Inflammatory macrophage (primary cell): ENCODE measurements around the gene SAG.
A peak's percentile ranks its signal among the peaks of the same experiment; 100 is the strongest.

Source experiments
- DNase-seq, 2 donors: peaks; one replicate each; pipeline ENCODE4 v3.0.0-alpha.2; 2020 to 2022
- total RNA-seq, 18 experiments: gene quantifications; one replicate each; lab custom pipeline; 2026; ENCODE audit warnings: mixed read lengths in 6 of 18, inconsistent platforms in 2 of 18; lab: John Stamatoyannopoulos, UW

Gene SAG
- total RNA-seq, result 0 to 0.31 (median 0.04) reads per million in 18 experiments

DNA sequence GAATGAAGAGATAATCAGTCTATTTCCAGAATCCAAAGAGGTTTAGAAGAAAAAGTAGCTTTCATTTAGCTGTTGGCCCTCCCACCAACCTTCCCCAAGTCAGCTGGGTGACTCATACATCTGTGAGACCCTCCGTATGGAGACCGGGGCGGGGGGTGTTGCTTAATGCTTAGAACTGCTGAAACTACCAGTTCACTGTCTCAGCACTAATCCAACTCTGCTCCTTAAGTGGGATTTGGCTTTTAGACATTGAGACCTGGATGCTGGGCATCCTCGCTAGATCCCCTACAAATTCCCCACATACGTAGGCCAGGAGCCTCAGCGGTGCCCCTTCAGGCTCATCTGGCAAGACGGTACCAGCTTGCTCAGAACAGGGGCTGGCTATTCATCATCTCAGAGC lies at the start of gene SAG:
SAG (plus strand) TSS at position 252 of the 400 bp plus-strand sequence. CDS start 1,374 bp downstream, outside the sequence.
- no peak for DNase-seq

DNA sequence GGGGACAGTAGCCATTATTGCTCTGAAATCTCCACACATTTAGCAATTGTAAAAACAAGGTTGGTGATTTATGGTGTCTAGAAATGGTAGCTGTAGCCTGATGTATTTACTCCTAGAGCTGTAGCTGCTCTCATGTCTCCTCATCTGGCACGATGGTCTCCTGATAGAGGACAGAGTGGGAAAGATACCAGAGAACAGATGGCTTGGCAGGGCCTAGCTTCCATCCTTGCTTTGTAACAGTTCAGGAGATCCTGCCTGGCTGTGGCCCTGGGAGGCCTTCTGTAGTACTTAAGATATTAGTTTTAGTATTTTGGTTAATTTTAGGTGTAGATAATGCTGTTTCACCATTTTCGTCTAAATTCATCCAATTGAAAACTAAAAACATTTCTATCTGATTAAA lies 49.4 kb upstream of the SAG start:
- DNase-seq, result no peak

DNA sequence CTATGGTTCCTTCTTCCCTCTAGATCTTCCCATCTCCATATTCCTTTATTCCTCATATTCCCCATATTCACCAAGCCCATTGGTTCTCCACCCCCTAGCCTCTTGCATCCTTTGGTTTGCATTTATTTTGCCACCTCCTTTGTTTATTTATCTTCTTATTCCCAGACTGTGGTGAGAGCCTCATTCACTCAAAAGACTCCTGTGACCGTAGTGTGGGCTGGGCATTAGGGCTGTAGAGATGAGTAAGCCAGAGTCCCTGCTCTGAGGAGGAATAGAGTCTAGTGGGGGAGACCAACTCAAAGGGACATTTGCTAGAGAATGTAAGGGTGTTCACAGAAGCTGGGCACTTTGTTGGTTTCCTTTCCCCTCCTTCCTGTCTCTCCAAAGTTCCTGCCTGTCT lies 47.9 kb upstream of the SAG start:
- no peak for DNase-seq

GRCh38 chr2:233260661-233261060 lies 47.0 kb upstream of the SAG start:
- no peak for DNase-seq

DNA sequence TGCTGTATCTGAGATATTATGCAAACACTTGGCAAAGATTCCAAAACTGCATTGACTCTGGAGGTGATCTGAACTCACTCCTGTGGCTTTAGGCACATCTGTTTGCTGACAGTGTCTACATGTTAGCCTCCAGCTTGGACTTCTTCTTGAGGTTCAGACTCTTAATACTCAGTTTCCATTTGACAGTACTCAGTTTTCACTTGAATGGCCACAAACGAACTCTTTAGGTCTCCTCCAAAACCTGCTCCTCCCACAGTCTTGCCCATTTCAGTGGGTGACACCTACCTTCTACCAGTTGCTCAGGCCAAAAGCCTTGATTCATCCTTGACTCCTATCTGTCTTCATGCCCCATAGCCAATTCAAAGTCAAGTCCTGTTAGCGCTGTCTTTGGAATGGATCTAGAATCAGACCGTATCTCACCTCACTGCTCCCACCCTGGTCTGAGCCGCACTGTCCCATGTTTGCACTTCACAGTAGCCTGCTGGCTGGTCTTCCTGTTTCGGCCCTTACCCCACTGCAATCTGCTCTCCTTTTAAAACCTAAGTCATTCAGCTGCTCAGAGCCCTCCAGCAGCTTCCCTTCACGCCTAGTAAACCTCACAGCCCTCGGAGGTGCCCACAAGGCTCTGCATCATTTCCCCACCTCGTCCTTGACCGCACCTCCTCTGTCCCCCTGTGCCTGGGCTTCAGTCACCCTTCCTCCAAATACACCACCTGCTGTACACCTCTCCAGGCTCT lies 45.6 kb upstream of the SAG start:
- no peak for DNase-seq

- no peak for DNase-seq
These were observed 45.1 kb upstream of the SAG start for GRCh38 chr2:233262562-233262961.

- DNase-seq, result no peak
These were observed 44.5 kb upstream of the SAG start for GRCh38 chr2:233263045-233263570.

GRCh38 chr2:233264667-233265066 lies 42.9 kb upstream of the SAG start:
- no peak for DNase-seq

DNA sequence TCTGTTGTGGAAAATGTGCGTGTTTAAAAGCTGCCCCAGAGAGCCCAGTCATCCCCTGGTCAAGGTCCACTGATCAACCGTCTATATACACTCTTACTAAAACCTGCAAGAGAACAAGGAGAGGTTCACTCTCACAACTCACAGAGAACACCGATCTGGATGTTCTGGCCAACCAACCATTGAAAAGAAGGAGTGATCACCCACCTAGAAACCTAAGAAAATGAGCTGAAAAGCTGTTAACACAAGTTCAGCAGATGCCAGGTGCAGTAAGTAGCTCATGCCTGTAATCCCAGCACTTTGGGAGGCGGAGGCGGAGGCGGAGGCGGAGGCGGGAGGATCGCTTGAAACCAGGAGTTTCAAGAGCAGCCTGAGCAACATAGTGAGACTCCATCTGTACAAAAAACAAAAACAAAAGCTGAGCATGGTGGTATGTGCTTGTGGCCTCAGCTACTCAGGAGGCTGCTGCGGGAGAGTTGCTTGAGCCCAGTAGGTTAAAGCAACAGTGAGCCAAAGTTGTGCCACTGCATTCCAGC lies 41.7 kb upstream of the SAG start:
- DNase-seq, result no peak

DNA sequence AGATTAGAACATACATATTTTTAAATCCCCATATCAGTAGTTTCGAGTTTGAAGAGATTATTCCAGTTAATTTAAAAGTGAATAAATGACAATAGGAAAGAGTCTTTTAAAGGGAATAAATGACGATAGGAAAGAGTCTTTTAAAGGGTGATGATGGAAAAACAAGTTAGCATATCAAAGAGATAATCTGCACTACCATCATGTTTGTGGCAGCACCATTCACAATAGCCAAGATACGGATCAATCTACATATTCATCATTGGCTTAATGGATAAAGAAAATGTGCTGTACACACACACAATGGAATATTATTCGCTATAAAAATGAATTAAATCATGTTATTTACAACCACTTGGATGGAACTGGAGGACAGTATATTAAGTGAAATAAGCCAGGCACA lies 41.1 kb upstream of the SAG start:
- no peak for DNase-seq

DNA sequence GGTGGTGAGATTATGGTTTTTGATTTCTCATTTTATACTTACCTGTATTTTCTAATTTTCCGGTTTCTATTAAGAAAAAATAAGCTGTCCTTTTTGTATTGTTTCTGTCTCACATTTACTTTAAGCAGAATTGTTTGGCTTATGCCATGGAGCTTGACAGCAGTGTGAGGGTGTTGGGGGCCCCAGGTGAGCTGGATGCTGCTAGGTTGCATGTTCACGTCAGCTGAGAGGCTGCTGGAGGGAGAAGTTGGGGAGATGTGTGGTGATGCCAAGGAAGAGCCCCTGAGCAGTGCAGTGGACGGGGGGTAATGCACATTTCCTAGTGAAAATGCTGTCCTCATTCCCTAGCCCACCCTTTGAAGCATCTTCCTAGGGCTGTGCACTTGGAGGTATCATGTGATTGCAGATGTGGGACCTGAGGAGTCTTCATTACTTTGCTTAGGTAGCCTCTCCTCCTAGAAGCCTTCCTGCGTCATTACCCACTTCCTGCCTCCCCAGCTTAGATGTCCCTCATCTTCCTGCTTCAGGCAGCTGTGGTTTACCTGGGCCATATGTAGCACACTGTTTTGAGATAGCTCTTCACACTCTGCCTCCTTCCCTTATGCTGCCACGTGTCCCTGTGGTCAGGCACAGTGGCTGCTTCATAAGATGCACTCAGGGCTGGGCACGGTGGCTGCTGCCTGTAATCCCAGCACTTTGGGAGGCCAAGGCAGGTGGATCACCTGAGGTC lies 39.9 kb upstream of the SAG start:
- no peak for DNase-seq

- no peak for DNase-seq
These were observed 37.2 kb upstream of the SAG start for GRCh38 chr2:233270366-233270765.

GRCh38 chr2:233270951-233271350 lies 36.7 kb upstream of the SAG start:
- DNase-seq, result no peak

DNA sequence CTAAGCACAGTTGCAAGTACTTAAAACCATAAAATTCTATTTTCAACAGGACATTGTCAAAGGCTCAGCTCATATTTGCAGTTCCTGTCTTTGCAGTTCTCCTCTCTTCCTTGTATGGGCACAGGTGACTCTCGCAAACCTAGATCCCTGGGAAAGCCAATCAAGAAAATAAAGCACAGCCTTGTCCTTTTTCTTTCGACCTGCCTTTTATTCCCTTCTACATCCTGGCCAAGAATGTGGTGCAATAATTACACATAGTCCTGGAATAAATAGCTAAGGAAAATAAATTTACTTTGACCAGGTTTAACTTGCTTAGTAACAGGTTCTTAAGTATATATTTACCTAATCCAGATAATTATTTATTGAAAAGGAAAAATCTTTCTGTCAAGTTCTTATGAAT lies 35.9 kb upstream of the SAG start:
- DNase-seq, result no peak

- no peak for DNase-seq
These were observed 34.5 kb upstream of the SAG start for GRCh38 chr2:233273120-233273519.

GRCh38 chr2:233275223-233275622 lies 32.4 kb upstream of the SAG start:
- DNase-seq, result no peak

- no peak for DNase-seq
These were observed 28.7 kb upstream of the SAG start for GRCh38 chr2:233278921-233279320.

- DNase-seq, result peak in 1 of 2 donors; percentile 18
These were observed 27.4 kb upstream of the SAG start for GRCh38 chr2:233280114-233280693.

DNA sequence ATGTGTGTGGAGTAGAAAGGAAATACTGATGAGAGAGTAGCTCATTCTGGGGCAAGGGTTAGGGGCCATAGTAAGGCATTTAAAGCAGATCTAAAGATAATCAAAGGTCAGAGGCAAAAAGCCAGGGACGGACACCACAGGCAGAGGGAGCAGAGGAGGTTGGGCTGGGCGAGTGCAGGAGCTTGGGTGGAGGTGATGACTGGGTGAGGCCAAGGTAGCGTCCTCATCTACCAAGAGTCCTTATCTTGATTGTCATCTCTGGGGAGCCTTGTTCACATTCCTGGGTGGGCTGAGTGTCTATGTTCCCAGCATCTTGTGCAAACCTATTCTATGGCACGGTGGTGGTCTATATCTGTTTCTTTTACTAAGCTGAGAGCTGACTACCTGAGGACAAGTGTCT lies 26.1 kb upstream of the SAG start:
- no peak for DNase-seq

DNA sequence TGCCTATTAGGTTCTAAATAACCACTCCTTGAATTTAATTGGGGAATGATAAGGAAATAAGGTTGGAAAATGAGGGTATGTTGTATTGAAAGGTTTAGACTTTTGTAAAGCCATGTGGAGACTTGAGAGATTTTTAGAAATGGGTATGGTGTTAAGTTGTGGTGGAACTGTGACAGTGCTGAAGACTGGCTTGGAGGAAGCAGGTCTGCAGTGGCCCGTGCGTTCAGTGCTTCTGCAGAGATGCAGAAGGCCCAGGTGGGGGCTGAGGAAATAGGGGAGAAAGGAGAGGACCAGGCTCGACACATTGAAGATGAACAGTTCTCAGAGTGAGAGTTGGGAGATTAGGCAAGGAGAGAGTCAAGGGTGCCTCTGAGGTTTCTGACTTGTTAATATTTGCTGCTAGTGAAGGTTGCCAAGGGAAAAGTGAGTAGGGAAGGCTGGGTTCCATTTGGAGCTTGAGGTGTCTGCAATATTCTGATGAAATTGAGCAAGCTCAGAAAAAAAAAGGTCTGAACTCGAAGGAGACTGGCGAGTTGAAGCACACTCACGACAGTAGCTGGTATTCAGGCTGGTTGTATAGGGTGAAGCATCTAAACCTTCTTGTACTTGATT lies 25.5 kb upstream of the SAG start:
- DNase-seq, result no peak

GRCh38 chr2:233285921-233286320 lies 21.7 kb upstream of the SAG start:
- no peak for DNase-seq

DNA sequence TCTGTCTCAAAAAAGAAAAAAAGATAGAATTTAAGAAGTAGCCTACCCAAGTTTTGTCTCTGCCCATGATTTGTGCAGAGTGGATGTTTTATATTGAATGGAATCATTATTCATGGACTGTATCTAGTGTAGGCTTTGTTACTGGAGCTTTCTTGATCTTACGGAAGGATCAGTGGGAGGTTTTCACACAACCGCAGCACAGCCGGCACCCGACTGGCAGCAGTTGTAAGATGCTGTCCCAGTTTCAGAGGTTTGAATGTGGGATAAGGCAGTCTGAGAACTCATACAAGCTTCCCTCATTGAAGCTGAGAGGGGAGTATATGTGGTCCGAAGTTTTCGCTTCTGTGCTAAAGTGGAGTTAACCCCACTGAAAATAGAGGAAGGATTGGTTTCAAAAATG lies 19.7 kb upstream of the SAG start:
- no peak for DNase-seq

- DNase-seq, result no peak
These were observed 19.0 kb upstream of the SAG start for GRCh38 chr2:233288663-233289062.
